H1 (cell line): Measurements from ENCODE around the gene PGD. TPM values are rescaled to one million over a fixed set of nuclear protein-coding genes. Genes with fewer than 3 reads are reported as not detected.

ENCODE experiments used
- CTCF ChIA-PET: fragments of 300-600 bp; sonication (Branson Sonifier 250); formaldehyde crosslinking; loops from one replicate; lab custom pipeline; 2021; ENCODE audit not compliant: partially characterized antibody; lab: Charles Lee
- POLR2A ChIA-PET: fragments of 300-600 bp; sonication (Branson Sonifier 250); formaldehyde crosslinking; loops from one replicate; lab custom pipeline; 2021; ENCODE audit warnings: inconsistent platforms; ENCODE audit not compliant: partially characterized antibody; lab: Charles Lee
- DNase-seq, 2 experiments: peaks; one replicate each; pipeline versions ENCODE4 v3.0.0 to v3.0.0-alpha.2; 2010 to 2022; ENCODE audit warnings: low spot score in 2 of 2, low read depth in 1 of 2, mixed read lengths in 1 of 2
- FAIRE-seq: peaks from 2 replicates; lab custom pipeline; 2011; peaks lifted over from hg19 to GRCh38; lab: Jason Lieb, UNC
- H2AFZ ChIP-seq: 2 replicates; pipeline ENCODE4 v1.8.1; 2012; ENCODE audit warnings: low read length, inconsistent platforms
- H2AK5ac ChIP-seq: 2 replicates; pipeline ENCODE4 v1.6.1; 2013; ENCODE audit warnings: low read depth, low read length
- H2BK120ac ChIP-seq: replicated peaks from 2 replicates; pipeline ENCODE3; 2013; ENCODE audit warnings: low read depth, low read length, inconsistent platforms
- H2BK12ac ChIP-seq: 2 replicates; pipeline ENCODE4 v1.6.1; 2013; ENCODE audit warnings: low read depth, low read length
- H2BK15ac ChIP-seq: 2 replicates; pipeline ENCODE4 v1.6.1; 2013; ENCODE audit warnings: low read length
- H2BK20ac ChIP-seq: 2 replicates; pipeline ENCODE4 v1.6.1; 2013; ENCODE audit warnings: low read length
- H2BK5ac ChIP-seq: 2 replicates; pipeline ENCODE4 v1.6.1; 2013; ENCODE audit warnings: low read depth, low read length
- H3K14ac ChIP-seq: 2 replicates; pipeline ENCODE4 v1.6.1; 2013; ENCODE audit warnings: inconsistent platforms; ENCODE audit not compliant: insufficient read length
- H3K18ac ChIP-seq: 2 replicates; pipeline ENCODE4 v1.6.1; 2013; ENCODE audit warnings: low read length; ENCODE audit errors: extremely low read depth
- H3K23ac ChIP-seq: 2 replicates; pipeline ENCODE4 v1.6.1; 2013; ENCODE audit warnings: inconsistent platforms; ENCODE audit not compliant: insufficient read length
- H3K23me2 ChIP-seq: 2 replicates; pipeline ENCODE4 v1.6.1; 2013; ENCODE audit warnings: low read depth, low read length
- H3K27ac ChIP-seq: 2 replicates; pipeline ENCODE4 v1.6.1; 2011; ENCODE audit warnings: low read depth, low read length, inconsistent platforms
- H3K27me3 ChIP-seq, 4 experiments: replicated peaks in 1 of 4; 1 replicate in 1 of 4; 2 replicates in 3 of 4; pipeline versions ENCODE4 v1.6.1 to v1.8.1; 2011 to 2013; ENCODE audit warnings: low read length in 3 of 4, mild to moderate bottlenecking in 3 of 4, inconsistent platforms in 2 of 4, mixed read lengths in 2 of 4, moderate library complexity in 1 of 4; ENCODE audit not compliant: control insufficient read depth in 3 of 4, insufficient read depth in 3 of 4; ENCODE audit errors: extremely low read depth in 1 of 4
- H3K36me3 ChIP-seq, 4 experiments: 2 replicates each; pipeline versions ENCODE4 v1.6.1 to v1.8.1; 2011 to 2013; ENCODE audit warnings: mild to moderate bottlenecking in 4 of 4, low read length in 3 of 4, moderate library complexity in 2 of 4, control low read depth in 1 of 4, inconsistent platforms in 1 of 4; ENCODE audit not compliant: insufficient read depth in 4 of 4, control insufficient read depth in 2 of 4
- H3K4ac ChIP-seq: replicated peaks from 2 replicates; pipeline ENCODE3; 2013; ENCODE audit warnings: low read length, low read depth, mixed read lengths, inconsistent platforms; ENCODE audit not compliant: insufficient read length
- H3K4me1 ChIP-seq, 4 experiments: replicated peaks in 1 of 4; 1 replicate in 1 of 4; 2 replicates in 3 of 4; pipeline versions ENCODE4 v1.6.1 to v1.8.1; 2011 to 2013; ENCODE audit warnings: low read length in 3 of 4, inconsistent platforms in 2 of 4, mixed read lengths in 1 of 4; ENCODE audit not compliant: insufficient read depth in 4 of 4, control insufficient read depth in 3 of 4
- H3K4me2 ChIP-seq, 2 experiments: 2 replicates each; pipeline versions ENCODE4 v1.6.1 to v1.8.1; 2011 to 2013; ENCODE audit warnings: low read depth in 2 of 2, low read length in 2 of 2, control low read depth in 1 of 2, inconsistent platforms in 1 of 2, mild to moderate bottlenecking in 1 of 2; ENCODE audit not compliant: insufficient read depth in 1 of 2
- H3K4me3 ChIP-seq, 4 experiments: fragments of 200-600, 300-600 bp in 1 of 4; sonication (generic), shearing (Covaris generic), sonication (Bioruptor Twin) in 1 of 4; 2 replicates each; pipeline versions ENCODE4 v1.5.1 to v1.8.1; 2011 to 2016; ENCODE audit warnings: low read length in 4 of 4, low read depth in 3 of 4, control low read depth in 2 of 4, inconsistent platforms in 2 of 4, mild to moderate bottlenecking in 2 of 4, mixed read lengths in 1 of 4, moderate library complexity in 1 of 4; ENCODE audit not compliant: insufficient read depth in 2 of 4; ENCODE audit errors: extremely low read depth in 1 of 4
- H3K56ac ChIP-seq: replicated peaks from 2 replicates; pipeline ENCODE3; 2013; ENCODE audit warnings: low read depth, mild to moderate bottlenecking, mixed read lengths, low read length, inconsistent platforms; ENCODE audit not compliant: insufficient read length
- H3K79me1 ChIP-seq: 2 replicates; pipeline ENCODE4 v1.6.1; 2013; ENCODE audit warnings: low read depth, low read length, control low read depth
- H3K79me2 ChIP-seq, 2 experiments: 2 replicates each; pipeline versions ENCODE4 v1.6.1 to v1.8.1; 2012 to 2013; ENCODE audit warnings: low read length in 2 of 2, mild to moderate bottlenecking in 2 of 2, inconsistent platforms in 1 of 2; ENCODE audit not compliant: insufficient read depth in 2 of 2, control insufficient read depth in 1 of 2
- H3K9ac ChIP-seq, 4 experiments: replicated peaks in 1 of 4; 1 replicate in 1 of 4; 2 replicates in 3 of 4; pipeline versions ENCODE4 v1.6.1 to v1.8.1; 2011 to 2013; ENCODE audit warnings: low read depth in 3 of 4, low read length in 3 of 4, control low read depth in 2 of 4, mild to moderate bottlenecking in 2 of 4, moderate library complexity in 2 of 4, inconsistent platforms in 1 of 4; ENCODE audit errors: extremely low read depth in 1 of 4
- H3K9me3 ChIP-seq, 2 experiments: 2 replicates each; pipeline versions ENCODE4 v1.6.1 to v1.8.1; 2012 to 2013; ENCODE audit warnings: mild to moderate bottlenecking in 2 of 2, moderate library complexity in 2 of 2, control low read depth in 1 of 2, inconsistent platforms in 1 of 2, low read depth in 1 of 2, low read length in 1 of 2, mixed read lengths in 1 of 2; ENCODE audit not compliant: insufficient read depth in 2 of 2
- H4K20me1 ChIP-seq, 2 experiments: replicated peaks in 1 of 2; 2 replicates each; pipeline versions ENCODE3 to v1.8.1; 2011 to 2013; ENCODE audit warnings: inconsistent platforms in 2 of 2, low read length in 2 of 2, mild to moderate bottlenecking in 1 of 2; ENCODE audit not compliant: insufficient read depth in 2 of 2, control insufficient read depth in 1 of 2
- H4K5ac ChIP-seq: 2 replicates; pipeline ENCODE4 v1.6.1; 2013; ENCODE audit warnings: low read length, low read depth, mixed read lengths, inconsistent platforms; ENCODE audit not compliant: insufficient read length
- H4K8ac ChIP-seq: 2 replicates; pipeline ENCODE4 v1.8.0; 2013; ENCODE audit warnings: mild to moderate bottlenecking, moderate library complexity, low read length, inconsistent platforms; ENCODE audit not compliant: insufficient read depth; ENCODE audit errors: extremely low read depth
- H4K91ac ChIP-seq: replicated peaks from 2 replicates; pipeline ENCODE3; 2013; ENCODE audit warnings: low read length, mixed read lengths, inconsistent platforms; ENCODE audit not compliant: insufficient read length
- BCL11A ChIP-seq, 2 experiments: IDR thresholded peaks; one replicate each; pipeline ENCODE4 v1.6.1; 2011; ENCODE audit warnings: low read depth in 2 of 2, low read length in 2 of 2, mild to moderate bottlenecking in 2 of 2
- CTBP2 ChIP-seq: IDR thresholded peaks from 2 replicates; pipeline ENCODE4 v1.7.0; 2011; ENCODE audit warnings: borderline replicate concordance, mild to moderate bottlenecking, moderate library complexity, mixed read lengths, low read length; ENCODE audit not compliant: insufficient read depth, insufficient read length
- FOSL1 ChIP-seq: IDR thresholded peaks from 2 replicates; pipeline ENCODE4 v1.6.1; 2011; ENCODE audit warnings: mild to moderate bottlenecking, low read depth, low read length, moderate library complexity; ENCODE audit not compliant: insufficient read depth
- GTF2F1 ChIP-seq: IDR thresholded peaks from 2 replicates; pipeline ENCODE4 v1.6.1; 2012; ENCODE audit warnings: low read depth, low read length, improper control_type of control experiment, borderline replicate concordance
- JUND ChIP-seq: IDR thresholded peaks from 2 replicates; pipeline ENCODE4 v1.6.1; 2011; ENCODE audit warnings: mild to moderate bottlenecking, improper control_type of control experiment, low read length
- MAFK ChIP-seq: IDR thresholded peaks from 2 replicates; pipeline ENCODE4 v1.6.1; 2012; ENCODE audit warnings: low read depth, mild to moderate bottlenecking, improper control_type of control experiment, low read length
- NANOG ChIP-seq: IDR thresholded peaks from 2 replicates; pipeline ENCODE4 v1.6.1; 2011; ENCODE audit warnings: low read length, low read depth, mild to moderate bottlenecking, inconsistent platforms; ENCODE audit not compliant: insufficient read depth, poor library complexity, severe bottlenecking
- NRF1 ChIP-seq: IDR thresholded peaks from 2 replicates; pipeline ENCODE4 v1.6.1; 2011; ENCODE audit warnings: mild to moderate bottlenecking, low read depth, low read length, improper control_type of control experiment
- POLR2A ChIP-seq, 2 experiments: IDR thresholded peaks; 1 replicate in 1 of 2; 2 replicates in 1 of 2; pipeline ENCODE4 v1.6.1; 2011; ENCODE audit warnings: low read depth in 2 of 2, low read length in 2 of 2, mild to moderate bottlenecking in 2 of 2; ENCODE audit errors: control extremely low read depth in 1 of 2
- RFX5 ChIP-seq: IDR thresholded peaks from 2 replicates; pipeline ENCODE4 v1.6.1; 2011; ENCODE audit warnings: low read depth, low read length, improper control_type of control experiment, borderline replicate concordance
- RNF2 ChIP-seq: fragments of 200-900, 300-1000 bp; sonication (generic); IDR thresholded peaks from 2 replicates; pipeline ENCODE4 v1.7.1; 2016; ENCODE audit warnings: borderline replicate concordance, low read depth, mild to moderate bottlenecking, antibody characterized with exemption, low read length; ENCODE audit not compliant: poor library complexity, severe bottlenecking; ENCODE audit errors: missing control alignments
- SP2 ChIP-seq: IDR thresholded peaks from 2 replicates; pipeline ENCODE4 v1.6.1; 2012; ENCODE audit warnings: mild to moderate bottlenecking, low read length, inconsistent platforms
- WGBS, 2 experiments: shearing (Covaris generic) in 1 of 2; methylation state at CpG; one replicate each; pipeline versions ENCODE4 v1.1.6 to v1.1.7; 2013 to 2015; ENCODE audit warnings: low lambda C conversion rate in 2 of 2, mixed read lengths in 2 of 2, inconsistent platforms in 1 of 2, low coverage in 1 of 2, missing lambda C conversion rate in 1 of 2; ENCODE audit not compliant: insufficient replicate concordance in 2 of 2, insufficient coverage in 1 of 2, insufficient read length in 1 of 2; ENCODE audit errors: extremely low coverage in 1 of 2, missing lambda C conversion rate in 1 of 2; 5-methylcytosine and 5-hydroxymethylcytosine counted together
- polyA plus RNA-seq, 7 experiments: library from polyadenylated mRNA; depleted of rRNA in 3 of 7; stranded (reverse) in 5 of 7; unstranded in 2 of 7; fragments of >200 nt in 5 of 7; fragments of 200-250 nt in 2 of 7; gene quantifications; 1 replicate in 5 of 7; 2 replicates in 1 of 7; 4 replicates in 1 of 7; pipeline versions ENCODE4 v1.2.1 to v1.2.3, GENCODE V29; 2011 to 2013; ENCODE audit warnings: missing spikeins in 2 of 7, mixed read lengths in 2 of 7
- total RNA-seq: library from RNA; stranded (reverse); fragmentation: NEBNext Ultra II Directional; extraction: Animal tissue kit (Norgen Biotek cat#: 25700); gene quantifications from 2 replicates; pipeline ENCODE4 v1.2.1, GENCODE V29; 2021

The PGD gene
- total and polyA plus RNA-seq, 2 of the 8 experiments (the other 6 are each of a cell fraction or from before 2014, with no cell fraction given), result 191 to 331 TPM

DNA sequence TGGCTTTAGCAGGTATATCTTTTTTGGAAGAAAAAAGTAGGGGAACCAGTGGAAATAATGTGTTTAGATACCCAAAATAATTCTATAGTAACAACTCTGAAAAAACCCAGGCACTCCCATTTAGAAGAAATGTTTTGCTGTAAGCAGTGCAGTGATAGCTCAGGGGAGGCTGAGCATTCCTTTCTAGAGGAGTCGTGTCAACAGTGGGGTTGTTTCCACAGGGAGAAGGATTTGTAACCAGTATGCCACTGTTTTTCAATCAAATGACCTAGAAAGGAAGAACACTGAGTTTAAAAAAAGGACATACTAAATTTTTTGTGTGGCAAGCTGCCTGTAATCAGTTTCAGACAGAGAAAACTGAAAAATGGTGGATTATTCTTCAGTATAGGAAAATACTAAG, 2.4 kb downstream of the PGD start:
- no peak overlapping the region for H3K23ac ChIP-seq
- no peak overlapping the region for H4K8ac ChIP-seq
- WGBS, 2 experiments, result 96% methylated on average over 1 of the region's 1 CpG; no CpG with 5 or more reads in 1 of the 2 experiments
- H3K4me2 ChIP-seq, result no peak overlapping the region
- H4K5ac ChIP-seq, result no peak overlapping the region
- ChIA-PET CTCF (interaction anchor here (1.6 to 2.8 kb wide), 3 partner anchors 23 to 29 kb away, joined by 5 to 22 read pairs (median 18); partner anchors contain the start of gene CENPS), POLR2A (interaction anchor here (0.8 to 6.5 kb wide), 6 partner anchors 14 to 30 kb away, joined by 3 to 72 read pairs (median 4); partner anchors contain the start of gene CENPS)
- no peak overlapping the region for H2BK15ac ChIP-seq
- H3K14ac ChIP-seq, result no peak overlapping the region
- FAIRE-seq (no peak), DNase-seq (no peak)
- H3K79me2 ChIP-seq, result peaks cover 10 to 26% of the 10 kb centered on the region in 2 experiments
- H4K20me1 ChIP-seq, result peaks cover 3 to 6% of the 10 kb centered on the region in 2 experiments
- no peaks in the 10 kb centered on the region; the same call in 1 of the 2 replicates for H3K79me1 ChIP-seq
- no peak overlapping the region for H2BK12ac ChIP-seq
- H3K9ac ChIP-seq, result no peak overlapping the region
- no peak overlapping the region for H3K4ac ChIP-seq
- no peaks in the 10 kb centered on the region for H3K9me3 ChIP-seq
- H3K56ac ChIP-seq, result no peak overlapping the region
- no peak overlapping the region for H2BK120ac ChIP-seq
- peaks cover 0 to 7% (median 5%) of the 10 kb centered on the region in 4 experiments; a peak in 5 of 7 replicates for H3K4me1 ChIP-seq
- no peak overlapping the region for H2AFZ ChIP-seq
- H3K27me3 ChIP-seq, result no peaks in the 10 kb centered on the region
- no peak overlapping the region for H2BK5ac ChIP-seq
- peaks cover 9% of the 10 kb centered on the region; the same call in 1 of the 2 replicates for H3K23me2 ChIP-seq
- no peak for TF ChIP-seq SP2
- TF ChIP-seq POLR2A (IDR thresholded peaks at IDR 0.05; ENCODE audit: control extremely low read depth in 1 of 2, low read depth in 2 of 2, low read length in 2 of 2), result no peak
- no peak for TF ChIP-seq RNF2
- TF ChIP-seq NRF1, result no peak
- TF ChIP-seq GTF2F1, result no peak
- TF ChIP-seq MAFK, result no peak
- TF ChIP-seq BCL11A (IDR thresholded peaks at IDR 0.05; ENCODE audit: low read depth in 2 of 2, low read length in 2 of 2), result no peak
- no peak for TF ChIP-seq RFX5
- TF ChIP-seq CTBP2, result no peak
- TF ChIP-seq FOSL1, result no peak
- no peak for TF ChIP-seq JUND
- TF ChIP-seq NANOG, result no peak
- H4K91ac ChIP-seq, result no peak overlapping the region
- no peak overlapping the region for H3K4me3 ChIP-seq
- peaks cover 16 to 52% (median 38%) of the 10 kb centered on the region in 4 experiments for H3K36me3 ChIP-seq
- H2BK20ac ChIP-seq, result no peak overlapping the region
- no peak overlapping the region for H3K27ac ChIP-seq
- H2AK5ac ChIP-seq, result no peak overlapping the region
- no peak overlapping the region for H3K18ac ChIP-seq
